GM15510 (cell line): ENCODE data around the gene NDUFS7.

Experiments used
- POLR2A ChIP-seq: IDR thresholded peaks from 3 replicates; pipeline ENCODE4 v1.6.1; 2011; ENCODE audit warnings: borderline replicate concordance; ENCODE audit not compliant: insufficient read length; ENCODE audit errors: extremely low read depth

The NDUFS7 gene

GRCh38 chr19:1387684-1388636 is 4.3 kb downstream of the NDUFS7 start:
- TF ChIP-seq POLR2A: no peak

- TF ChIP-seq POLR2A: no peak
Observed at GRCh38 chr19:1388637-1389026, 4.9 kb downstream of the NDUFS7 start.

DNA sequence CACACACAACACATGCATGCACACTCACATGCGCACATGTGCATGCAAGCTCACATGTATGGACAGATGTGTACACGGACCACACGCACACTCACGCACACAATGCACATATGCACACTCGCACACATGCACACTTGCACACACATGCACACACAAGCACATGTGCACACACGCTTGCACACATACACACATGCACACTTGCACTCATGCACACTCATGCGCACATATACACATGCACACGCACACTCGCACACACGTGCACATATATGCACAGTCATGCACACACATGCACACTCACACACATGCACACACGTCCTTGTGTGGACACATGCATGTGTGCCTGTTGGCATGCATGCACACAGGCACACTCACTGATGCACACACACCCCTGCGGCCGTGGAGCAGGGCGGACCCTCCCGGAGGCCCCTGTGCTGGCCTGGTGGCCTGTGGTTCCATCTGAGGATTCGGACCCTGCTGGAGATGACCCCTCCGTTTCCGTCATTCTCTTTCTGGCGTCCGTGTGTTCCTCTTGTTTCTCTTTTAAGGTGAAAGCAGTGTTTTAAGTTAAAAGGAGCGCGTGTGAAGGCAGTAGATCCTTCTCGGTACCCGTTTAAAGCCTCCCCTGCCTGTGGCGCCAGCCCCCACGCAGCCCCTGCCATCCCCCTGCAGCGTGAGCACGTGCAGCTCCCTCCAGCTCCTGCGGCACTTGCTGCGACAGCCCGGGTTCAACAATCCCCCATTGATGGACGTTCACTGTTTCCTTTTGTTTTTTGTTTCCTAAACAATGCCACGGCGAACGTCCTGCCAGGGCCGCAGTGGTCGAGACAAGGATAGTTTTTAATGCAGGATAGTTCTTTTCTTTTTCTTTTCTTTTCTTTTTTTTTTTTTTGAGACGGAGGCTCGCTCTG is 5.6 kb downstream of the NDUFS7 start:
- TF ChIP-seq POLR2A: no peak

GRCh38 chr19:1390890-1391423 is 7.2 kb downstream of the NDUFS7 start:
- TF ChIP-seq POLR2A: no peak

DNA sequence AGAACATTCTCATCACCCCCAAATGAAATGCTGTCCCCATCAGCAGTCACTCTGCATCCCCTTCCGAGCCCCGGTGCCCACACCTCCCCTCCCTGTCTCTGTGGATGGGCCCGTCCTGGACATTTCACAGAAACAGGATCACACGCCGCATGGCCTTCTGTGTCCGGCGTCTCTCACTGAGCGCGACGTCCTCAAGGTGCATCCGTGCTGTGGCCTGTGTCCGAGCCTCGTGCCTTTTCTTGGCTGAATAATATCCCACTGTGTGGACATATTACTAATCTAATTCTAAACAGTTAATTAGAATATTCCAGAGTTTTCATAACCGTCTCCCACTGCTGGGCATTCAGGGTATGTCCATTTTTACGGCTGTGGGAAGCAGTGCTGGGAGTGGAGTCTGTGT is 8.7 kb downstream of the NDUFS7 start:
- no peak for TF ChIP-seq POLR2A

DNA sequence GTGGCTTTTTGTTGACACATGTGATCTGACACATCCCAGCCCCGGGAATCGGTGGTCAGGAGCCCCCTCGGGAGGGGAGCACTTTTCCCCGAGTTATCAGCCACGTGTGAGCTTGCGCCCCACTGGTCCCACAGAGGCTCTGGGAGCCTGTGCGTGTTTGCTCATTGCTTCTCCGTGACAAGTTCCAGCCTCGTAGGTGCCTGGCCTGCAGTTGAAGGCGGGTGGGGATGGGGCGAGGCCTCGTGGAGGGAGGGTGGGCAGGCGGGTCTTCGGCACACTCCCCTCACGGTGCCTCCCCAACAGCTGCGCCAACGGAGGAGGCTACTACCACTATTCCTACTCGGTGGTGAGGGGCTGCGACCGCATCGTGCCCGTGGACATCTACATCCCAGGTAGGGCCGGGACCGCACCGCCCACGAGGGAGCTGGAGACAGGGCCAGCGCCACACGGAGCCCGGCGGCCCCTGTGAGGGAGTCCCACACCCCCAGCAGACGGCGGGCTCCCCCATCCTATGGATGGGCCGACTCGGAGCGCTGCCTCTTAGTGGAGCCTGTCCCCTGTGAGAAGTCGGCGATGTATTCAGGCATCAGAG is 9.3 kb downstream of the NDUFS7 start:
- no peak for TF ChIP-seq POLR2A

DNA sequence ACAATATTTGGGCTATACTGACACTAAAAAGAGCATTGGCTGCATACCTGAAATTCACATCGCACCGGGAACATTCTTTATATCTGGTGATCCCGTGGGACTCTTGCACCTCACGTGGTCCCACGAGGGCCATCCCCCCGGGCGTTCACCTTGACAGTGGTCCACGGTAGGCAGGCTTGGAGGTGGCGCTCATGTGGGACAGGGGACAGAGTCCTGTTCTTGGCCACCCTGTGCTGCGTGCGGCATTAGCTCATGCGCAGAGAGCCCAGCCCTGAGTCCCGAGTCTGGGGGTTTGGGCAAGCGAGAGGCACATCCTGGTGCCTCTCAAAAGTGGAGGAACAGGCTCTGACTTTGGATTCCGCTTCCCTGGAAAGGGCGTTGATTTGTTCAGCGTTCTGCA is 10.1 kb downstream of the NDUFS7 start:
- TF ChIP-seq POLR2A: no peak

GRCh38 chr19:1394252-1395193 is 10.8 kb downstream of the NDUFS7 start:
- TF ChIP-seq POLR2A: no peak

DNA sequence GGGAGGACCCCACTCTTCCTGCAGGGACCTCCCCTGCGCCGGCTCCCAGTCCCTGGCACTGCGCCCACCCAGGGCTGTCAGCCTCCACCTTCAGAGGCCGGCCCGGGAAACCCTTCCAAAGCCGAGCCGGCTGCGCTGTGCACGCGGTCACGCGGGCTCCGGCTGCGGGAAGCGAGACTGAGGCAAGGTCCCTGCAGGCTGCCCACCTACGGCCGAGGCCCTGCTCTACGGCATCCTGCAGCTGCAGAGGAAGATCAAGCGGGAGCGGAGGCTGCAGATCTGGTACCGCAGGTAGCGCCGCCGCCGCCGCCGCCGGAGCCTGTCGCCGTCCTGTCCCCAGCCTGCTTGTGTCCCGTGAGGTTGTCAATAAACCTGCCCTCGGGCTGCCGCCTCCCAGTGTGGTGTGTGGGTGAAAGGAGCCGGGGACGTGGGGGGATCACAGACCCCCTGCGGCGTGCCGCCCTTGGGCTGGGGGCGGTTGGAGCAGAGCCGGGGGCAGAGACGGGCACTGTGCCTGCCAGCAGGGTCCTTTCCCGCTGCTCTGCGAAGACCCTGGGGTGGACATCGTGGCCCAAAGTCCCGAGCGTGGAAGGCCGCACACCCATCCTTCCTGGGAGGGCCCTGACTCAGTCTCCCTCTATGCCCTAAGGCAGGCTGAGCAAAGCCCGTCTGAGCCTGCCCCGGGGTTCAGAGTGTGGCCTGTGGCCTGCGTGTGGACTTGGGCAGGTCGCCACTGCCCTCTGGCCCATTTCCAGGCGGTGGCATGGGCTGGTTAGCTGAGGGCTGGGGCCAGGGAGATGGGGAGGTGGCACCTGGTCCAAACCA is 11.7 kb downstream of the NDUFS7 start:
- TF ChIP-seq POLR2A: no peak

GRCh38 chr19:1396019-1396767 is 12.5 kb downstream of the NDUFS7 start:
- no peak for TF ChIP-seq POLR2A

DNA sequence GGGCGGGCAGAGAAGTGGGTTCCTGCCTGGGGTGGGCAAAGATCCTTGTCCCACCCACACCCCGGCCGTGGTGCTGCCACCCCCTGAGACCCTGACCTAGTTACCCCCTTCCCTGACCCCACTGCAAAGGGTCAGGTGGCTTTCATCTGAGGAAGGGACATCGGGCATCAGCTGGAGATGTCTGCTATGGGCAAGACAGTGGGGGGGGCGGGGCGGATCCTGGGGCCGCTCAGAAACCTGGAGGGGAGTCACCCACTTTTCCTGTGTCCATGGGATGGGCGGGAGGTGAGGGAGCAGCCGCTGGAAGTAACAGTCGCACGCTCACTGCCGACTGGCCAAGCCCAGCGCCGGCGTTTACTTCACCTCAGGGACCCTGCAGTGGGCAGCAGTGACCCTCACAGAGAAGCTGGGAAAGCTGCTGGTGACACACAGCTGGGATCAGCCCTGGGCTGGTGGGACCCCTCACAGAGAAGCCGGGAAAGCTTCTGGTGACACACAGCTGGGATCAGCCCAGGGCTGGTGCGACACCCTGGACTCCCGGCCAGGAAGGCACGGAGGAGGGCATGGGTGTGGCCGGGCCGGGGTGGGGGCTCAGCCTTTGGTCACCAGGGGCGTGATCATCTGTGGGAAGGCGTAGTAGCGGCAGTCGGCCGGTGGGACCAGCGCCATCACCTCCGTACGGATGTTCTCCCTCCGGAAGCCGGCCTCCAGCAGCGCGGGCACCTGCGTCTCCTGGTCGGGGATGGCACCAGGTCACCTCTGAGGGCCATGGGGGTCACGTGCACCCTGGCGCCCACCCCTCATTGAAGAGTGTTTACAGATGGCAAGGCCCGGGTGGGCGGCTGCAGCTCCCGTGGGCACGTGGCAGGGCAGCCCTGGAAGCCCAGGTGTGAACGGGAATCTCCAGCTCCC is 13.3 kb downstream of the NDUFS7 start:
- no peak for TF ChIP-seq POLR2A
